IPS-18a (cell line): Measurements from ENCODE around the gene RPL27A.

Experiments used
- H3K27ac ChIP-seq: one replicate; pipeline ENCODE4 v1.5.1; 2013; ENCODE audit warnings: low read length
- H3K27me3 ChIP-seq: one replicate; pipeline ENCODE4 v1.6.1; 2013; ENCODE audit warnings: mild to moderate bottlenecking, low read length; ENCODE audit not compliant: control insufficient read depth, insufficient read depth
- H3K36me3 ChIP-seq: one replicate; pipeline ENCODE4 v1.6.1; 2013; ENCODE audit warnings: low read depth, low read length; ENCODE audit not compliant: control insufficient read depth
- H3K4me1 ChIP-seq: one replicate; pipeline ENCODE4 v1.6.1; 2013; ENCODE audit warnings: low read depth, low read length; ENCODE audit not compliant: control insufficient read depth
- H3K4me3 ChIP-seq: one replicate; pipeline ENCODE4 v1.5.1; 2013; ENCODE audit warnings: low read length
- H3K9ac ChIP-seq: one replicate; pipeline ENCODE4 v1.6.1; 2013; ENCODE audit warnings: mild to moderate bottlenecking, low read length, moderate library complexity
- H3K9me3 ChIP-seq: one replicate; pipeline ENCODE4 v1.6.1; 2013; ENCODE audit warnings: low read depth, low read length; ENCODE audit not compliant: control insufficient read depth

RPL27A gene

DNA sequence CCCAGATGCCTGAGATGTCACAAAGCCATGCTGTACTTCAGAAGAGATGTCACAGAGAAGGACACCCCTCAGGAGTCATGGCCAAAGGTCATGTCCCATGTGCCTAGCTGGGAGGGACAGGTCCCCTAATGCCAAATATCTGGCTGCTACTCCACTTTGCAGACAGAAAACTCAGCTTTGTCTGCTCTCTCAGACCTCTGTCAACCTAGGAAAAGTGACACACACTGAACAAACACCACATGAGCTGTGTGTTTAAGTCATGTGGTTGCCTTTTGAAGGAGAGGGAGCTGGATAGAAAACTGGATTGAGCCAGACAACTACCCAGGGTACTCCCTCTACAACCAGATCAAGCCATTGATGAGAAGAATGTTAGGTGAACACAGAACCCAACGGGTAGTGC lies 3.6 kb upstream of the RPL27A start:
- Histone ChIP-seq H3K27me3 (no peaks in the 10 kb centered on the region), H3K4me3 (no peak overlapping the region), H3K9ac (no peak overlapping the region), H3K27ac (no peak overlapping the region), H3K9me3 (no peaks in the 10 kb centered on the region), H3K4me1 (peaks cover 17% of the 10 kb centered on the region), H3K36me3 (peaks cover 5% of the 10 kb centered on the region)

DNA sequence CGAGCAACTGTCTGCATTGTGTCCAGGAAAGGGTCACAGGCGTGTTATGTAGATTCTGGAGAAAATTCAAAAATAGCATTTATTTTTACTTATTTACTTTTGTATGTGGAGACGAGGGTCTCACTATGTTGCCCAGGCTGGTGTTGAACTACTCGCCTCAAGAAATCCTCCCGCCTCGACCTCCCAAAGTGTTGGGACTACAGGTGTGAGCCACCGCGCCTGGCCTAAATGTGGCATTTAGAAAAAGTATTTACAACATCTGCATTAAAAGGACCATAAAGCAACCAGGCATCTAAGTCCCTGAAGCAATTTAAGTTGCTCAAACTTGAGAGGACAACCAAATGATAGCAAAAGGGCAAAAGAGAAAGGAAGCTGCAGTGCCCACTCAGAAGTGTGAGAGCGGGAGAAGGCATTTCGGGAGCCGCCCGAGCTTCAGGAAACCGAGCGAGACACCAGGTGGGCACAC lies 722 bp upstream of the RPL27A start:
- no peaks in the 10 kb centered on the region for H3K9me3 ChIP-seq
- no peaks in the 10 kb centered on the region for H3K27me3 ChIP-seq
- H3K4me1 ChIP-seq = peaks cover 21% of the 10 kb centered on the region
- peak overlapping the region; percentile 99 for H3K27ac ChIP-seq
- peak overlapping the region; percentile 98 for H3K9ac ChIP-seq
- peaks cover 33% of the 10 kb centered on the region for H3K36me3 ChIP-seq
- peak overlapping the region; percentile 75 for H3K4me3 ChIP-seq

DNA sequence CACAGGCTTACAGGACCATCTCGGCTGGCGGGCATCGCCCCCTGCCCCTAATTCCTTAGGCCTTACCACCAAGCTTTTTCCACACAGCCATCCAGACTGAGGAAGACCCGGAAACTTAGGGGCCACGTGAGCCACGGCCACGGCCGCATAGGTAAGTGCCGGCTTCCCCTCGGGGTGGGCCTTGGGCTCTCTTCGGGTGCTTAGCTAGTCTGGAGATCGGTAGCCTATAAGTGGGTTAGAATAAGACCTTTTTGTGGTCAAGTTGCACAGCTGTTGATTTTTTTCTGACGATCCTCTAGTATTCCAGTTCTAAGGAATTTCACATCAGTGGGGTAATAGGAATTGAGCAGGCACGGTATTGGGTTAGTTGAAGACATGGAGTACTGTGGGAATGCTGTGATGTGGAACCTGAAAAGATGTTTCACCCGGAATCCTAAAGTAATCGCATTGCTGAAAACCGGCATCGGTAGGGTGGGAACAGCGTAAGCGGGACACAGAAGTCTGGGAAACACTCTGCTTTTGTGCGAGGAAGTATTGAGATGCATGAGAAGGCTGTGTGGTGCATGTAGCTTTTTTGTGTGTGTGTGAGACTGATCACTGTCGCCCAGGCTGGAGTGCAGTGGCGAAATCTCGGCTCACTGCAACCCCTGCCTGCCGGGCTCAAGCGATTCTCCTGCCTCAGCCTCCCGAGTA lies 669 bp downstream of the RPL27A start:
- H3K4me3 ChIP-seq = peak overlapping the region; percentile 75
- H3K36me3 ChIP-seq = peaks cover 36% of the 10 kb centered on the region
- H3K27me3 ChIP-seq = no peaks in the 10 kb centered on the region
- H3K9ac ChIP-seq = peak overlapping the region; percentile 98
- H3K27ac ChIP-seq = peak overlapping the region; percentile 99
- H3K9me3 ChIP-seq = no peaks in the 10 kb centered on the region
- peaks cover 21% of the 10 kb centered on the region for H3K4me1 ChIP-seq

DNA sequence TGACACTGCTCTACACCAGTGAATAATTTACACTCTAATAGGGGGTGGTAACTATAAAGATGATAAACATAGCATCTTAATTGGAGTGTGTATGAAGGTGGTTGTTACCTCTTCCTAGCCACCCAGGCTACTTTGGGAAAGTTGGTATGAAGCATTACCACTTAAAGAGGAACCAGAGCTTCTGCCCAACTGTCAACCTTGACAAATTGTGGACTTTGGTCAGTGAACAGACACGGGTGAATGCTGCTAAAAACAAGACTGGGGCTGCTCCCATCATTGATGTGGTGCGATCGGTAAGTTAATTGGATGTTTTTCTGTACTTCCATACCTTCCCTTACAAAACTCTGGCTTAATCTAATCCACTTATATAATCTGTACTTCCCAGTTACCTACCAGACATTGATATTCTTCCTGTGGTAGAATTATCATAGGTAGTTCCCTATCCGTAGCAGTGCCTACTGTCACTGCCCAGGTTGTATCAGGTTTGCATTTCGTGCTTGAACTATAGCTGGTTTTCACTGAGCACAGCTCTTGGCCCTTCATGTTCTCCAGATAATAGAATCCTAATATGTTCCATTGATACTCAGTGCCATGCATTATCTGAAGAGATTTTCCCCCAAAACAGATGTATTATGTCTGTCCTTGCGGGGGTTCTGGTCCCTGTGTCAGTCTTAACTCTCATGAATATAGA lies 2.2 kb downstream of the RPL27A start:
- Histone ChIP-seq H3K9ac (peak overlapping the region; percentile 98), H3K4me3 (peak overlapping the region; percentile 75), H3K27ac (no peak overlapping the region), H3K27me3 (no peaks in the 10 kb centered on the region), H3K36me3 (peaks cover 36% of the 10 kb centered on the region), H3K9me3 (no peaks in the 10 kb centered on the region), H3K4me1 (peaks cover 27% of the 10 kb centered on the region)

DNA sequence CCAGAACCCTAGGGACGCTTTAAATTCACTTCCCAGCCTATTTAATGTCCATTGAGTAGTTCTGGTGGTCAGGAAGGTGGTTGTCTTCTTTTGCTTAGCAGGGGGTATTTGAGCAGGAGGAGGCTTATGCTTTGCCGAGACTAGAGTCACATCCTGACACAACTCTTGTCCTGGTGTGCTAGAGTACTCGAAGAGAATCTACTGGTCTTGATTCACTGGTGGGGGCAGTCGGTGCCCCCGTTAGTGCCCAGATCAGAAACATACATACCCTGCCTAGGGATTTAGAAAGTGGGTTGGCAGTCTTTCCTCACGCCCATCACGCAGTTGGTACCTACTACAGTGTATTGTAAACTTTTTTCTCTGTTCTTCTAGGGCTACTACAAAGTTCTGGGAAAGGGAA lies 2.7 kb downstream of the RPL27A start:
- Histone ChIP-seq H3K4me1 (peaks cover 29% of the 10 kb centered on the region), H3K9ac (no peak overlapping the region), H3K36me3 (peaks cover 36% of the 10 kb centered on the region), H3K27me3 (no peaks in the 10 kb centered on the region), H3K27ac (no peak overlapping the region), H3K4me3 (peak overlapping the region; percentile 75), H3K9me3 (no peaks in the 10 kb centered on the region)

DNA sequence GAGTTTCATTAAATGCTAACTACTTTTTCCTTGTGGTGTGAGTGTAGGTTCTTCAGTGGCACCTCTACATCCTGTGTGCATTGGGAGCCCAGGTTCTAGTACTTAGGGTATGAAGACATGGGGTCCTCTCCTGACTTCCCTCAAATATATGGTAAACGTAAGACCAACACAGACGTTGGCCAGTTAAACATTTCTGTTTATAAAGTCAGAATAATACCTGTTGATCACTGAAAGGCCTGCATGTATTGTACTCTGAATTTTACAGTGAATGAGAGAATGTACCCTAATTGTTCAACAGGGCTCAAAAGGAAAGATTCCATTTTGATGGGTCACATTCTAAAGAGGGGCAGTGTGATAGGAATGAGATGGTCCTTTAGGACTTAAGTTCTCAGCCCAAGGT lies 3.2 kb downstream of the RPL27A start:
- Histone ChIP-seq H3K4me3 (no peak overlapping the region), H3K27ac (no peak overlapping the region), H3K27me3 (no peaks in the 10 kb centered on the region), H3K36me3 (peaks cover 40% of the 10 kb centered on the region), H3K9ac (no peak overlapping the region), H3K4me1 (peaks cover 29% of the 10 kb centered on the region), H3K9me3 (no peaks in the 10 kb centered on the region)

DNA sequence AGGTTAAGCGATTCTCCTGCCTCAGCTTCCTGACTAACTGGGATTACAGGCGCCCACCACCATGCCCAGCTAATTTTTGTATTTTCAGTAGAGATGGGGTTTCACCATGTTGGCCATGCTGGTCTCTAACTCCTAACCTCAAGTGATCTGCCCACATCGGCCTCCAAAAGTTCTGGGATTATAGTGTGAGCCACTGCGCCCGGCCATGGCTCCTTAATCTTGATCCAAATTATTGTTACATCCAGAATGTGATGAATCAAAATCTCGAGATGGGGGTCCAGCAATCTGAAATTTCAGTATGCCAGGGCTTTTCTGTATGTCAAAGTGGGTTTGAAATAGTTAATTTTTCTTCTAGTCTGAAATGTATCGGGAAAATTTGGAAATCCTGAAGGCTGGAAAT lies 3.7 kb downstream of the RPL27A start:
- Histone ChIP-seq H3K36me3 (peaks cover 43% of the 10 kb centered on the region), H3K27me3 (no peaks in the 10 kb centered on the region), H3K4me1 (peaks cover 29% of the 10 kb centered on the region), H3K9me3 (no peaks in the 10 kb centered on the region), H3K27ac (no peak overlapping the region), H3K9ac (no peak overlapping the region), H3K4me3 (no peak overlapping the region)

DNA sequence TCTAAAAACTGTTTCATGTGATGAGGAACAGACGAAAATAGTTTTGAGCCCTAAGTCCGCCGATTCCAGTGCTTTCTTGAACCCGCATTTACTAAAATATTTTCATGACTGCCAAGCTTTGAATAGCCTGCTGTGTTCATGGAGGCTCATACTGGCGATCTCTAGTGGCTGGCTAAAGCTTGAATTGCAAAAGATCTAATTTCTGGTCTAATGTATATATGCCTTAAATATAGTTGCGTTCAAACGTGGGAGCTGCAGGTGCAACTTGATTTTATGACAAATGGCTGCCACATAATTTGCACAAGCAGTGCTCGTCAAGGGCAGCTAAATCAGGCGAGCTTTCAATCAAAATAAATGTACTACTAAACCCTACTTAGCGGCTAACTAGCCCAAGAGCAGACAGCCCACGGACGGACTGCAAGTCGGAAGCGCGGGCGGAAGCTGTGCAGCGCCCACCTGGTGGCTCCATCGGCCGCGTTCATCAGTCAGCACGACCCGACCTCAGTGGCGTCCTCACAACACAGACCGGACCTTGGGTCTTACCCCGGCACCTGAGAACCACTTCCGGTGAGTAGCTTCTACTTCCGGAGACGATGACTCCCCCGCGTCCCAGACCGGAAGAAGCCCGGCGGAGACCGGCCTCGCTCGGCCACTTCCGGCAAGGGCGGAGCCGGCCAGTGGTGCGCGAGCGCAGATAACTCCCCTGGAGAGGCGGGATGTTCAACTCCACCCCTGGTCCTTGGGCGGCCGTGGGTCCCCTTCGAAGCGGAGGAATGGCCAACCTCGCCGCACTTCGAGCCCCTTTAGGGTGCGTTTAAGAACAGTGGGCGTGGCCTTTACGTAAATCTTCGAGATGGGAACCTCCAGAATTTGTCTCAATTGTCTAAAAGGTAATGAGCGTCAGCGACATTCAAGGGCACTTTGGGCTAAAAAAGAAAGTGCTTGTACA lies 6.1 kb downstream of the RPL27A start:
- Histone ChIP-seq H3K9me3 (no peaks in the 10 kb centered on the region), H3K36me3 (peaks cover 60% of the 10 kb centered on the region)

DNA sequence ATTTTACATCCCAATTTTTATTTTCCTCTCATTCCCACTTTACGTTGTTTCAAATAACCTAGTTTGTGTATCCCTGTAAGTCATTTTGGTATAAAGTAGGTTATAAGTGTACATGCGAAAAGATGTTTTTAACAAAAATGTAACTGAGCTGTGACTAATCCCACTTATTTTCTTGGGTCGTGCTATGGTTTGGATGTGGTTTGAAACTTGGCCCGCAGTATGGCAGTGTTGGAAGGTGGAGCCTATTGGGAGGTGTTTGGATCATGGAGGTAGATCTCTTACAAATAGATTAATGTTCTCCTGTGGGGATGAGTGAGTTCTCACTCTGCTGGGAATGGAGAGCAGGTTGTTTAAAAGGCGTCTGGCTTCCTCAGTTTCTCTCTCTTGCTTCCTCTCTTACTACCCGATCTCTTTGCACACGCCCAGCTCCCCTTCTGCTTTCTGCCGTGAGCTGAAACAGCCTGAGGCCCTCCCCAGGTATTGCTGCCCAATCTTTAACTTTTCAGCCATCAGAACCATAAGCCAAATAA lies 7.2 kb downstream of the RPL27A start:
- Histone ChIP-seq H3K27ac (peak overlapping the region; percentile 40), H3K4me3 (peak overlapping the region; percentile 65), H3K9ac (peak overlapping the region; percentile 66), H3K36me3 (peaks cover 59% of the 10 kb centered on the region), H3K4me1 (peaks cover 16% of the 10 kb centered on the region), H3K9me3 (no peaks in the 10 kb centered on the region), H3K27me3 (no peaks in the 10 kb centered on the region)

More for the DNA sequence above, 6.1 kb downstream of the RPL27A start:
- Histone ChIP-seq H3K9ac (peak overlapping the region; percentile 66), H3K27ac (peak overlapping the region; percentile 40), H3K4me3 (peak overlapping the region; percentile 65), H3K27me3 (no peaks in the 10 kb centered on the region), H3K4me1 (peaks cover 25% of the 10 kb centered on the region)

DNA sequence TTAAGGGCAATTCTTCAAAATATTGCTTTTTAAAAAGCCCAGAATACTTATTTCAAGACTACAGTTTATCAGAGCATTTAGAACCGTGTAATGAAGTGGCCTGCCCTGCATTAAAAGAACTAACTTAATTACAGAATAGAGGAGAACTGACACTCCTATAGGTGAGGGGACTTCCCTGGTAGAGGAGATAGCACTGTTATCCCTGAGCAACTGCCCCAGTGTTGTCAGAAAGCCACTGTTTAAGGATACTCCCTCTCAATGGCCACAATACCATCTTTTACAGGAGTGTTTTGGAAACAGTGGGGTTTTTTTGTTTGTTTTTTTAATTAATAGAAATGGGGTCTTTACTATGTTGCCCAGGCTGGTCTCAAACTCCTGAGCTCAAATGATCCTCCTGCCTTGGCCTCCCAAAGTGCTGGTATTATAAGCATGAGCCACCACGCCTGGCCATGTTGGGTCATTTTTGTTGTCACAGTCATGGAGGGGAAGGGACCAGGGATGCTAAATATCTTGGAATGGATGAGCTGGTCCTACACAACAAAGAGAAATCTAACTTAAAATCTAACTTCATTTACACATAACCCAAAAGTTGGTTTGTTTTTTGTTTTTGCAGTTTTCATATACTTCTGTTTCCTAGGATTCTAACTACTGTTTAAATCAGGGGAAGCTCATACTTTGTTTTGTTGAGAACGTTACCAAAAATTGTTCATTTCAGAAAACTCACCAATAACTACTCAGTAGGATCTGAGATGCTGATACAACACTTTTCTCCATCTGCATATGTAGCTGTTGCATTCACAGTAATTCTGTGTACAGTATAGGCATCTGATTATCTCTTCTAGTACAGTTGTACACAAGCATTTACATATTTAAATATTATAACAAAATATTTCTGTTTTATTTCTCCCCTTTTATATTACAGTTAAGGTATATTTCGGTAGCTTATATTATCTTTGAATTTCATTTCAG lies 8.1 kb downstream of the RPL27A start:
- Histone ChIP-seq H3K4me3 (no peak overlapping the region), H3K27ac (no peak overlapping the region), H3K4me1 (peaks cover 13% of the 10 kb centered on the region), H3K9me3 (no peaks in the 10 kb centered on the region), H3K27me3 (no peaks in the 10 kb centered on the region), H3K36me3 (peaks cover 55% of the 10 kb centered on the region), H3K9ac (no peak overlapping the region)
